Measurements from ENCODE around the gene RADIL.
A peak's percentile ranks its signal among the peaks of the same experiment; 100 is the strongest.

RADIL gene

GRCh38 chr7:4749798-4750197 lies 133.7 kb downstream of the RADIL start:
- H3K4me1 ChIP-seq (ENCODE audit: control insufficient read depth, insufficient read depth, low read length), result peaks cover 41% of the 10 kb centered on the region
- H3K27ac ChIP-seq (ENCODE audit: low read length), result peak overlapping the region; percentile 55
- H3K4me3 ChIP-seq (ENCODE audit: low read length in 2 of 2), result no peak overlapping the region
- H3K36me3 ChIP-seq (ENCODE audit: control insufficient read depth in 2 of 2, insufficient read depth in 2 of 2, low read length in 2 of 2), result peaks cover under 1 to 9% of the 10 kb centered on the region in 2 donors
- H3K9ac ChIP-seq (ENCODE audit: low read length in 2 of 2), result no peak overlapping the region
- H3K9me3 ChIP-seq (ENCODE audit: control insufficient read depth in 2 of 2, low read length in 2 of 2), result no peaks in the 10 kb centered on the region
- H3K27me3 ChIP-seq (ENCODE audit: control insufficient read depth in 1 of 2, insufficient read depth in 2 of 2, low read length in 2 of 2), result no peaks in the 10 kb centered on the region

GRCh38 chr7:4749363-4749762 lies 134.2 kb downstream of the RADIL start:
- no peak overlapping the region for H3K4me3 ChIP-seq (ENCODE audit: low read length in 2 of 2)
- no peaks in the 10 kb centered on the region for H3K27me3 ChIP-seq (ENCODE audit: control insufficient read depth in 1 of 2, insufficient read depth in 2 of 2, low read length in 2 of 2)
- H3K9ac ChIP-seq (ENCODE audit: low read length in 2 of 2), result no peak overlapping the region
- H3K4me1 ChIP-seq (ENCODE audit: control insufficient read depth, insufficient read depth, low read length), result peaks cover 46% of the 10 kb centered on the region
- peak overlapping the region; percentile 55 for H3K27ac ChIP-seq (ENCODE audit: low read length)
- no peaks in the 10 kb centered on the region for H3K9me3 ChIP-seq (ENCODE audit: control insufficient read depth in 2 of 2, low read length in 2 of 2)
- H3K36me3 ChIP-seq (ENCODE audit: control insufficient read depth in 2 of 2, insufficient read depth in 2 of 2, low read length in 2 of 2), result peaks cover 0 to 4% of the 10 kb centered on the region in 2 donors
